Fibroblast of the aortic adventitia (primary cell): ENCODE results near the gene NBEAL2. TPM values are rescaled to one million over a fixed set of nuclear protein-coding genes. Genes with fewer than 3 reads are reported as not detected.
A peak's percentile ranks its signal among the peaks of the same experiment; 100 is the strongest.
"Not testable (repeated sequence)": the region's sequence is repeated elsewhere in the genome, so short reads cannot be mapped to it uniquely, and the experiment has no call there.

Experiments used
- DNase-seq: peaks from one replicate; pipeline ENCODE4 v3.0.0-alpha.2; 2010; ENCODE audit warnings: low read depth
- H3K4me3 ChIP-seq: 2 replicates; pipeline ENCODE4 v1.5.1; 2011; ENCODE audit warnings: low read depth, mild to moderate bottlenecking, control low read depth, low read length, moderate library complexity
- CTCF ChIP-seq: IDR thresholded peaks from 2 replicates; pipeline ENCODE4 v1.5.1; 2011; ENCODE audit warnings: mild to moderate bottlenecking, low read length, control low read depth, inconsistent platforms; ENCODE audit not compliant: insufficient read depth
- total RNA-seq: library from RNA; depleted of rRNA; stranded (reverse); fragments of >200 nt; gene quantifications from 2 replicates; pipeline ENCODE4 v1.2.3, GENCODE V29; 2012; ENCODE audit warnings: low replicate concordance

Gene NBEAL2
- total RNA-seq, 1 donor, result 4.4 TPM

- no peak for TF ChIP-seq CTCF
- no peak for DNase-seq
- H3K4me3 ChIP-seq, result no peak overlapping the region
Observed at GRCh38 chr3:47034868-47035489, 55.5 kb downstream of the NBEAL2 start.

GRCh38 chr3:47035645-47036044 lies 56.2 kb downstream of the NBEAL2 start:
- TF ChIP-seq CTCF, result no peak
- peak; percentile 18 for DNase-seq
- H3K4me3 ChIP-seq, result no peak overlapping the region

GRCh38 chr3:47036145-47036544 lies 56.7 kb downstream of the NBEAL2 start:
- no peak overlapping the region for H3K4me3 ChIP-seq
- no peak for TF ChIP-seq CTCF

GRCh38 chr3:47037302-47037701 lies 57.8 kb downstream of the NBEAL2 start:
- not testable (repeated sequence) for H3K4me3 ChIP-seq, DNase-seq

More at GRCh38 chr3:47036145-47036544, 56.7 kb downstream of the NBEAL2 start:
- DNase-seq, result no peak

- no peak for DNase-seq
- no peak for TF ChIP-seq CTCF
- no peak overlapping the region for H3K4me3 ChIP-seq
Observed at GRCh38 chr3:47041114-47041513, 61.6 kb downstream of the NBEAL2 start.

GRCh38 chr3:47042231-47042791 lies 62.8 kb downstream of the NBEAL2 start:
- no peak for TF ChIP-seq CTCF
- H3K4me3 ChIP-seq, result no peak overlapping the region
- no peak for DNase-seq

GRCh38 chr3:47047069-47047468 lies 67.6 kb downstream of the NBEAL2 start:
- TF ChIP-seq CTCF, result no peak
- no peak for DNase-seq
- H3K4me3 ChIP-seq, result no peak overlapping the region
